Activated CD8-positive, alpha-beta memory T cell treated with anti-CD3 and anti-CD28 coated beads for 1 hour (primary cell): Measurements from ENCODE around the gene ANAPC2.
"Not testable (repeated sequence)": the region's sequence is repeated elsewhere in the genome, so short reads cannot be mapped to it uniquely, and the experiment has no call there.

Source experiments
- DNase-seq, 2 donors: peaks; one replicate each; pipeline ENCODE4 v3.0.0-alpha.2; 2020; ENCODE audit warnings: low read depth in 1 of 2; ENCODE audit errors: extremely low read depth in 1 of 2

The ANAPC2 gene

DNA sequence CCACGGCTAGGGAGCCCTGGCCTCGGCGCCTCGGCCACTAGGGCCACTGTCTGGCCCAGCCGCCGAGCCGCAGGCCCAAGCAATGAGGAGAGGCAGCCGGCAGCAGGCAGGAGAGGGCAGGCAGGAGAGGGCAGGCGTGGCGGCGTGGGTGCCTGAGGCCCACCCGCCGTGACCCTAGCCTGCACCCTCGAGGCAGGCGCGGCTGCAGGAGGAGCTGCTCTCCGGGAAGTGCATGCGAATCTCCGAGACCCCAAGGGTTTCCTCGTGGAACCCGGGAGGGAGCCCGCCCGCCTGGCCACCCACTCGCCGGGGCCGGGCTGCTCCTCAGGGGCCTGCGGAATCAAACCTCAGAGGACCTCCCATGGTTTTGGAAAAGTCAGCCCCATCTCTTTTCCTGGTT, 40.1 kb downstream of the ANAPC2 start:
- no peak for DNase-seq

DNA sequence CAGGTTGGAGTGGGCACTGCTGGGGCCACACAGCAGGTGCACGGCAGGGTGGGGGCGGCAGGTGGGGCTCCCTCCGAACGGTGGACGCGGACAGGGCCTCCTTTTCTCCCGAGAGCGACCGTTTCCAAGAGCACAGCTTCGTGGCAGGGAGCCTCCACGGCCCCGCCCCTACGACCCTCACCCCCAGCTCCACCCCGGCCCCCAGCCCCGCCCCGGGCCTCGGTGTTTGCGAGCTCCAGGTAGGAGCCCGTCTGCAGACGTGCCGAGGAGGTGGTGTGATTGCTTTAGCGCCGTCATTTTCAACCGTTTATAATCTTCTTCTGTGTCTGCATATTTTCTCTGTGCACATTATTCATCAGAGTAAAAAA, 40.6 kb downstream of the ANAPC2 start:
- no peak for DNase-seq

DNA sequence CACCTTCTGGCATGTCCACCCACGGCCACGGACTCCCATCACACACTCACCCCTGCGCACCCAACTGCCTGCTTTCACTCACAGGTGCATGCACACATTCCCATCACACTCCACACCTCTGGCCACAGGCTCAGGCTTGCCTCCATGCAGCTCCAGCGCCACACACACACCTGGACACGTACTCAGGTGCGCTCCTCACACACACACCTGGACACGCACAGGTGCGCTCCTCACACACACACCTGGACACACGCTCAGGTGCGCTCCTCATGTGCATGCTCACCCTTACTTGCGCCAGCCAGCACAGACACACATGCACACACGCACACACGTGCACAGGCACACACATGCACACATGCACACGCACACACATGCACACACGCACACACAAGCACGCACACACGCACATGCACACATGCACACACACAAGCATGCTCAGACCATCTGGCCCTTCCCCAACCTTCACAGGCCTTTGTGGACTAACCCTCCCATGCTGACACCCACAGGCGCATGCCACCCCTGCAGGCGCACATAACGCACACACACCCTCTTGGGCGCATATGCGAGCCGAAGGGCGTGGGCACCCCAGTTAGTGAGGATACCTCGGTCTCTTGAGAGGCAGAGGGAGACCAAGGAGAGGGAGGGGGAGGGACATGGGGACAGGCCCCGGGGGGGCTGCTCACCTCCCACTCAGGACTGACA, 41.1 kb downstream of the ANAPC2 start:
- no peak for DNase-seq

DNA sequence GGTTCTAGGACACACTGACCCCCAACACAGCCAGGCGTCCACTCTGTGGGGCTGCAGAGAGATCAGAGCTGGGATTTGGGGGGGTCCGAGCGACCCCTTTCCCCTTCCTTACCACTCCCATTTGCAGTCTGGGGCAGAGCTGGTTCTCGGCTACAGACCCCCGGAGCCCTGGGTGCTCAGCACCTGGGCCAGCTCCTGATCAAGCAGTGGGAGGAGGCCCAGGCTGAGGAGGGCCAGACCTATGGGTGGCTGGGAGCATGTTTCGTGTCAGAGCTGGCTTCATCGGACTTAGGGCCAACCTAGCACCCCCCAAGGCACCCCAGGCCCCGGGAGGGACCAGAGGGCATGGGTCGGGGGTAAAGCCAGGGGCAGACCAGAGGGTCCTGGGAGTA, 41.8 kb downstream of the ANAPC2 start:
- DNase-seq = no peak

DNA sequence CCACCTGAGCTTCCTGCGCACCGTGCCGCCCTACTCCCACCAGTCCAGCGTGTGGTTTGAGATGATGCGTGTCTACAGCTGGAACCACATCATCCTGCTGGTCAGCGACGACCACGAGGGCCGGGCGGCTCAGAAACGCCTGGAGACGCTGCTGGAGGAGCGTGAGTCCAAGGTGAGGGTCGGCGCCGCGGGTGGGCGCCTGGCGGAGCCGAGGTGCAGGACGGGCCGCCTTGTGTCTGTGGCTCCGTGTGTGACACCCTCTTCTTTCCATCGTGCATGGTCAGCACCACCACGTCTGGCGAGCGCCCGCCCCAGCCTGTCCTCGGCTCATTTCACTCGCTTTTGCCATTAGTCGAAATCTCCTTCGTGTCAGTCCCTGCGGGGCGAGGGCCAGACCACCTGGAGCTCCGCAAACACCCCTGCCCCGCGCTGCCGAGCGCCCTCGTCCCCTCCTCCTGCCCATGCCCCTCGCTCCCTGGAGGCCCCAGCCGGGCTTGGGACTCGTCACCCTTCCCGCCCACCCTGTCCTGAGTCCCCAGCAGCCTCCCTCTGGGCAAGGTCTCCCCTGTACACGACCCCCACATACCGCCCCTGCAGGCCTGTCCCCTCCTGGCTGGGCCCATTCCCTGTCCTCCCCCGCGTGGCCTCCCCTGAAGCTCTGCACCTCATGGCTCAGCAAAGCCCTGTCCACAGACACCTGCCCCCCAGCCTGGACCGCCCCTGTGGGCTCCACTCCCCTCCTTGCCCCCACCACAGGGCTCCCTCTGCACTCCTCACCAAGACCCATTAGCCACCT, 42.4 kb downstream of the ANAPC2 start:
- no peak for DNase-seq

DNA sequence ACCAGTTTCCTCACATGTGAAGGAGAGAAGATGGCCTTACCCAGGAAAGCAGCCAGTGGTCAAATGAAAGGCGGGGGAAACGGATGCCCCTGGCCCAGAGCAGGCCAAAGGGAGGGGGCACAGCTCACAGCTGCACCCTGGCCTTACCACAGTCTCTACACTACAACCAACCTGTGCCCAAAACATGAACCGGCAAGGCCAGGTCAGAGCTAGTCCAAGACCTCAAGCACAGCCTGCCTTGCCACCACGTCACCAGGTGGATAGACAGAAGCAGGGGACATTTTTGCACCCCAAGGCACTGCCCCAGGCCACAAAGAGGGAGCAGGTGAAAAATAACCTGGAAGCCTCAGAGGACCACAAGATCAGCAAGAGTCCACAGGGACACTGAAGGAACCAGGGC, 44.9 kb downstream of the ANAPC2 start:
- no peak for DNase-seq

DNA sequence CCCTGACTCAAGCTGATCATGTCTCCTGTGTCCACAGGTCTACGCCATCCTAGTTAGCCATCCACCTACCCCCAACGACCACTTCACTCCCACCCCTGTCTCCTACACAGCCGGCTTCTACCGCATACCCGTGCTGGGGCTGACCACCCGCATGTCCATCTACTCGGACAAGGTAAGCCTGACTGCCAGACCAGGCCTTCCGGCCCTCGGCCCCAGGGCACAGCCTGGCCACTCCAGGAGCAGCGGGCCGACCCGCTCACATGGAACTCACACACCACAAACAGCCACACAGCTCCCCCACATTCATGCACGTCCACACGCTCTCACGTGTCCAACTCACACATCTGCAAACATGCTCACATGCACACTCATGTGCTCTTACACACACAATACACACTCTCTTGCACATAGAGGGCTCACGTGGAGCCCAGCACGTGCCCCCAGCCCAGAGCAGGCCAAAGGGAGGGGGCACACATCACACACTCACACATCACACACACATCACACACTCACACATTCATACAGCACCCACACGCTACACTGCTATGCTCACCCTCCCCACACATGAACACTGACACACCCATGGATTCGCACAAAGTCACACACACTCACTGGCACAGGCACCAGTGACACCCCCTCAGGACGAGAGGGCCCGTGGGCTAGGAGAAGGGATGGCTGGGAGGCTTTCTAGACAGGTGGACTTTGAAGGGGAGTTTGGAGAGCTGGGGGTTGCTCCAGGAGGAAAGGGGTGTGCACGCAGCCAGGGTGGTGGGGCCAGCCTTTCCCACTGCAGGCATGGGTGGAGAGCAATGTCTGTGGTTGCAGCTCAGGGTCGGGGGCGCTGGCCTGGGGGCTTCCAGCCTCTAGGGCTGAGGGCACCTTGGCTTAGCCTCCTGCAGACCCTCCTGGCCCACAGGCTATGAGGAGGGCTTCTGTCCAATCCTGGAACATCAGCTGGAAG, 46.1 kb downstream of the ANAPC2 start:
- no peak for DNase-seq

DNA sequence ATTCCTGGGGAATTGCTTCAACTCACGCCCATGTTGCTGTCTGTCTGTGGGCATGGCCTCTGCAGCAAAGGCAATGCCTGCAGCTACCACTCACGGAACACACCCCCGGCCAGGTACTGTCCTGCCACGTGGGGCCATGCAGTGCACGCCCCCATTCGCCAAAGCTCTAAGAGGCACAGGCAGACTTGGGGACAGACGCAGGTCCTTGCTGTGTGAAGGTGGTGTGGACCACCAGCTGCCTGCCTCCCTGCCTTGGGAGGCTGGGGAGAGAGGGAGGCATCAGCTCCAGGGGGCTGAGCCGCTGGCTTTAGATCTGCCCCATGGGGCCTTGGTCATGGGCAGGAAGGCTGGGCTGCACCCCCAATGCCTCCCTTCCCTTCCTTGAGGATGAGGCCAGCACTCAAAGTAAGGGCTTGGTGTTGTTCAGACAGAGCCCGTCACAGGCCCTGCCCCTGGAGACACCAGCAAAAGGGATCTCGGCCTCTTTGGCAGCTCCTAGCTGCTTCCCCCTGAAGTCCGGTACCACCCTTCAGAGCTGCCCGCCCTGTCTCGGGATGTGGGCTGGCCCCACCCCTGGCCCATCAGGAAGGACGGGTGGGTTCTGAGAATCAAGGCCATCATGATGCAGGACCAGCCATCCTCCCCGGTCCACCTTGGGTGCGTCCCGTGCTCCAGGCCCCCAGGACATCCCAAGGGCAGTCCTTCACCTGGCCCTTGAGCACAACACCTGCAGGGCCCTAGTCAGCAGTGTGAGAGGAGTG, 47.1 kb downstream of the ANAPC2 start:
- no peak for DNase-seq

DNA sequence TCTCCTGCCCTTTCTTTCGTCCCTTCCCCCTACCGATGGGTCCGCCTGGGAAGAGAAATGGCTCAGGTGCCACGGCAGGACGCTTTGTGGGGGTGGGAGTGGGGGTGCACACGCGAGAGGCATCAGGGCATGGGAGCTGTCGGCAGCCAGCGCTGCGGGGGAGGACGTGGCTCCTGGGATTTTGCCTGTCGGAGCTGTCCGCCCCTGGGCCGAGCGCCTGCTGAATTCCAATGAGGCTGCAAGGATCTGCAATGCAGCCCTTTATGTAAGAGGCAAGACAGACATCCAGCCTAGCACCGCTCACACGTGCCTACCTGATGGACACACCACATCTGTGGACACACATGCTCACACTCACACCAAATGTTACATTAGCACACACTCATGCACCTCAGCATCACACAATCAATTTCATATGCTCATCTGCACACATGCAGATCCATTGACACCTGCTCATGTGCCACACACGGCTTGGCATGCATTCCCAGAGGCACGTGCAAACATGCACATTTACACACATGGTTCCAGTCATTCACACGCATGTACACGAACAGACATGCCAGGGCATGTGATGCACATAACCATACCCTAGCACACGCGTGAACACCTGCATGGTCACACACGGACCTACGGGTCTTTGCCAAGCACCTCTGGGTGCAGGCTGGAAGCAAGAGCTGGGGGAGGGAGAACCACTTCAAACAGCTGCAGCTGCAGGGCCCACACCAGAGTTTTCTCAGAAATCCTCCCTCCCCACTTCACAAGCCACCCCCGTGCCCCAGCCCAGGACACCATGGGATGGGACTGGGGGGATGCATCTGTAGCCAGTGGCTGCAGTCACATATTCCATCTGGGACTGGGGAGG, 48.0 kb downstream of the ANAPC2 start:
- no peak for DNase-seq

DNA sequence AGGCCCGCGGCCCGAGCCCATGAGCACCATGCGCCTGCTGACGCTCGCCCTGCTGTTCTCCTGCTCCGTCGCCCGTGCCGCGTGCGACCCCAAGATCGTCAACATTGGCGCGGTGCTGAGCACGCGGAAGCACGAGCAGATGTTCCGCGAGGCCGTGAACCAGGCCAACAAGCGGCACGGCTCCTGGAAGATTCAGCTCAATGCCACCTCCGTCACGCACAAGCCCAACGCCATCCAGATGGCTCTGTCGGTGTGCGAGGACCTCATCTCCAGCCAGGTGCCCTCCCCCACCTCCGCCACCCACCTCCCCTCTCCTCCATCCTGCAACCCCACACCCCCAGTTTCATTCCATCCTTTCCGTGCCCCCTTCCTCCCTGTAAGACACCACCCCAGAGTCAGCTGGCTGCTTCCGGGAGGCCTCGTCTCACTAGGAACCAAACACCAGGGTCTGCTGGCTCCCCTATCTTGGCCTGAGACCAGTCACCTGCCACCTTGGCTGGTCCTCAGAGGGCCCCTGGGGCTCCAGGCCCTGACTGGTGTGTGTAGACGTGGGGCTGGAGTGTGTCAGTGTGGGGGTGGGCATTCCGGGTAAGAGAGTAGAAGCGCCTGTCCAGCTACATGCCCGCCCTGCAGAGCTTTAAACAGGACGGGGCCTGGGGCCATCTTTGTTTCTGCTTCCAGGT, 48.8 kb downstream of the ANAPC2 start:
- DNase-seq = no peak

DNA sequence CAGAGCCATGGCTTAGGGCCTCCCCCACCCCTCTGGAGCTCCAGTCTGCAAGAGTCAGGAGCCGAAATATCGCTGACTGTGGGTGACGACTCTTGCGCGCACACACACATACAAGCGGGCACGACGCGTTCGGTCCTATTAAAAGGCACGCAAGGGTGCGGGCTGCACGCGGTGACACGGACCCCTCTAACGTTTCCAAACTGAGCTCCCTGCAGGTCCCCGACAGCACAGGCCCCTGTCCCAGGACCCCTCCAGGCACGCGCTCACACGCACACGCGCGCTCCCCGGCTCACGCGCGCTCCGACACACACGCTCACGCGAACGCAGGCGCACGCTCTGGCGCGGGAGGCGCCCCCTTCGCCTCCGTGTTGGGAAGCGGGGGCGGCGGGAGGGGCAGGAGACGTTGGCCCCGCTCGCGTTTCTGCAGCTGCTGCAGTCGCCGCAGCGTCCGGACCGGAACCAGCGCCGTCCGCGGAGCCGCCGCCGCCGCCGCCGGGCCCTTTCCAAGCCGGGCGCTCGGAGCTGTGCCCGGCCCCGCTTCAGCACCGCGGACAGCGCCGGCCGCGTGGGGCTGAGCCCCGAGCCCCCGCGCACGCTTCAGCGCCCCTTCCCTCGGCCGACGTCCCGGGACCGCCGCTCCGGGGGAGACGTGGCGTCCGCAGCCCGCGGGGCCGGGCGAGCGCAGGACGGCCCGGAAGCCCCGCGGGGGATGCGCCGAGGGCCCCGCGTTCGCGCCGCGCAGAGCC, 49.5 kb downstream of the ANAPC2 start, which contains the start of gene GRIN1:
Gene GRIN1 (plus strand): TSS at position 433 of the 746 bp plus-strand sequence. CDS start 333 bp downstream, outside the sequence.
- DNase-seq = no peak

DNA sequence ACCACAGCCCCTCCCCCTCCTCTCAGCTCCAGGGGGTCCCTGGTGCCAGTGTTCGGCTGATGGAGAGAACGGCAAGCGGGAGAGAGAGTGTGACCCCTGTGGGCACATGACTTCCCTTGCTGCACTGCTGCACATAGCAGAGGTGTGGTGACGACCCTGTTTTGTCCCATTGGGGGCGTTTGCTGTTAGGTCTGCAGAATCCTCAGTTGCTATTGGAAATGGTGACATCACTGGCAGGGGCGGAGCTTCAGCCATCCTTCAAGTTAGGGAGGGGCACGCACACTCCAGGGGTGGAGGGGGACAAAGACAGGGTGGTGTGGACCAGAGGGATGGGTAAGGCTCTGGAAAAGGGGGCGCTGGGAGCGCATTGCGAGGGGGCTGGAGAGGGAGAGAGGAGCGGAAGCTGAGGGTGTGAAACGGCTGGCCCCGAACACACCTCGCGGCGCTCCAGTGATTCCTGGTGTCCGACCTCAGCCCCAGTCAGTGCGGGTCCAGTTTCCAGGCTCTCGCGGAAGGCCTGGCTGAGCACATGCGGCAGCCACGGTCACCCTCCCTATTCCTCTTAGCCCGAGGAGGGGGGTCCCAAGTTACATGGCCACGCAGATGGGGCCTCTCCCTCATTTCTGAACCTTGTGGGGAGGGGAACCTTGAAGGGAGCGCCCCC, 50.2 kb downstream of the ANAPC2 start:
- no peak for DNase-seq

DNA sequence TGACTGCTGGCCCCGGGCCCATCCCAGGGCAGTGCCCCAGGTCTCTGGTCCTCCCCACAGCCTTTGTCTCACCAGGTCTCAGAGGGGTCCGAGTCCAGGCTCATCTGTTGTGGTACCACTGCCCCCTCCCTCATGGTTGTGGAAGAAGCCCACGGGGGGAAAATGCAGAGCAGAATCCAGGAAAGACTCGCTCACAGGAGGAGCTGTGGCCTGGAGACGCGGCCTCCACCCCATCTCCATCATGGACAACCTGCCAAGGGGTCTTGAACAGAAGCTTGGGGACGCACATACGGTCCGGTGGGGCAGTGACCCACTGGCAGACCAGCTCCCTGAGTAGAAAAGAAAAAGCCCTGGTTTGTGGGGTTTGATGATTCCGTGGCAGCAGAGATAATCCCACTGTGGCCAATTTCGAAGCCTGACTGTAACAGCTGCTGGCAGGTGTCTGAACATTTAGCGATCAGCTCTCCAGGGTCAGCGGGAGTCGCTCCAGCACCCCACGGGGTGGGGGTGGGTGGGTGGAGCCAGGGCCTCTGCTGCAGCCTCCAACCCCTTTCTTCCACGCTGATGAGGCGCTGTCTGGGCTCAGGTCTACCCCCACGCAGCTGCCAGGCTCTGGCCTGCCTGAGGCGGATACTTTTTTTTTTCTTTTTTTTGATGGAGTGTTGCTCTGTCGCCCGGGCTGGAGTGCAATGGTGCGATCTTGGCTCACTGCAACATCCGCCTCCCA, 51.3 kb downstream of the ANAPC2 start:
- DNase-seq = no peak

DNA sequence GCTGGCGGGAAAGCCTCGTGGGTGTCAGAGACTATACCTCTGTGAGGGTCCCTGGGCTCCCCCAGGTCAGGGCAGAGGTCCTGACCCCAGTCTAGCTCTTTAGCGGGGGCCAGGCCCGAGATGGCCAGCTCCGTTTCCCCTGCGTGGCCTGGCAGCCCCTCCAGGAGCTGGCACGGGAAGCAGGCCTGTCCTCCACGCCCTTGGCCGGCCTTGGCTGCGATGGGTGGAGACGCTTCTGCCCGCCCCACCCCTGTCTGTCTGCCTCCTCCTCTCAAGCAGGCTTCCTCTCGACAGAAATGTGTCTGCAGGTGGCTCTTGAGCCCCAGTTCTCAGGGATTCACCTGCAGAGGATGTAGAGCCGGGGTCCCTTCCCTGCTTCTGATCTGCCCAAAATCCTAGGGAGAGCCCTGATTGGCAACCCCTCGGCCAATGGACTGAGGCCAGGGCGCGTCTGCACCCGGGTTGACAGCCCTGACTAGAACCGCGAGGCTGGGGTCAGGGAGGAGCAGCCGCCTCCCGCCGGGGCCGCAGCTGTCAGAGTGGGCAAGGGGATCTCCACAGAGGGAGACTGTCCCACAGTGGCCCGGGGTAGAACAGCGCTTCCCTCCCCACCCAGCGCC, 52.0 kb downstream of the ANAPC2 start:
- DNase-seq = no peak

DNA sequence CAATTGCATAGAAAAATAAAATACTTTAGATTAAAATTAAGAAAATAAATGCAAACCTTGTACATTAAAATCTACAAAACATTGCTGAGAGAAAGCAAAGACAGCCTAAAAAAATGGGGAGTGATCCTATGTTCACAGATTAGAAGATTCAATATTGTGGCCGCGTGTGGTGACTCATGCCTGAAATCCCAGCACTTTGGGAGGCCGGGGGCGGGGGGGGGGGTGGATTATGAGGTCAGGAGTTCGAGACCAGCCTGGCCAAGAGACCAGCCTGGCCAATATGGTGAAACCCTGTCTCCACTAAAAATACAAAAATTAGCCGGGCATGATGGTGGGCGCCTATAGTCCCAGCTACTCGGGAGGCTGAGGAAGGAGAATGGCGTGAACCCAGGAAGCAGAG, 53.2 kb downstream of the ANAPC2 start:
- not testable (repeated sequence) for DNase-seq

DNA sequence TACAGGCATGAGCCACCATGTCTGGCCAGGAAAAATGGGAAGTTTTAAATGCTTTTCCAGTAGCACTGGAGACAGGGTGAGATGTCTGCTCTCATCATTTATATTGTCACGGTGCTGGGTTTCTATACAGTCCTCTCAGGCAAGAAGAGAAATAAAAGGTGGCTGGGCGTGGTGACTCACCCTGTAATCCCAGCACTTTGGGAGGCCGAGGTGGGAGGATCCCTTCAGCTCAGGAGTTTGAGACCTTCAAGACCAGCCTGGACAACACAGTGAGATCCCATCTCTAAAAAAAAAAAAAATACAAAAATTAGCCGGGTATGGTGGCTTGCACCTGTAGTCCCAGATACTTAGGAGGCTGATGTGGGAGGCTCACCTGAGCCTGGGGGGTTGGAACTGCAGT, 54.2 kb downstream of the ANAPC2 start:
- no peak for DNase-seq
